Astrocyte (in vitro differentiated cells and primary cell): ENCODE data around the gene ASXL1. TPM values are rescaled to one million over a fixed set of nuclear protein-coding genes. Genes with fewer than 3 reads are reported as not detected.
A peak's percentile ranks its signal among the peaks of the same experiment; 100 is the strongest.

Experiments used
- DNase-seq: peaks from one replicate; pipeline ENCODE4 v3.0.0-alpha.2; 2010; ENCODE audit warnings: low read depth
- FAIRE-seq: peaks from 2 replicates; lab custom pipeline; 2011; peaks lifted over from hg19 to GRCh38; lab: Jason Lieb, UNC
- H2AFZ ChIP-seq: 2 replicates; pipeline ENCODE4 v1.6.0; 2012; ENCODE audit warnings: low read depth, low read length, inconsistent platforms
- H3K27ac ChIP-seq: 2 replicates; pipeline ENCODE4 v1.5.1; 2011; ENCODE audit warnings: low read depth, low read length, inconsistent platforms
- H3K27me3 ChIP-seq: 2 replicates; pipeline ENCODE4 v1.6.0; 2011; ENCODE audit warnings: low read length, inconsistent platforms; ENCODE audit not compliant: insufficient read depth
- H3K36me3 ChIP-seq: 2 replicates; pipeline ENCODE4 v1.5.1; 2011; ENCODE audit warnings: low read length, inconsistent platforms; ENCODE audit not compliant: insufficient read depth
- H3K4me1 ChIP-seq: 2 replicates; pipeline ENCODE4 v1.5.1; 2011; ENCODE audit warnings: low read length, inconsistent platforms; ENCODE audit not compliant: insufficient read depth
- H3K4me2 ChIP-seq: 2 replicates; pipeline ENCODE4 v1.6.0; 2012; ENCODE audit warnings: low read length, inconsistent platforms
- H3K4me3 ChIP-seq: 2 replicates; pipeline ENCODE4 v1.5.1; 2011; ENCODE audit warnings: low read depth, mild to moderate bottlenecking, low read length, inconsistent platforms; ENCODE audit not compliant: insufficient read depth
- H3K79me2 ChIP-seq: 2 replicates; pipeline ENCODE4 v1.6.0; 2012; ENCODE audit warnings: mild to moderate bottlenecking, low read length, inconsistent platforms; ENCODE audit not compliant: insufficient read depth
- H3K9ac ChIP-seq: 2 replicates; pipeline ENCODE4 v1.6.0; 2012; ENCODE audit warnings: mild to moderate bottlenecking, low read length, inconsistent platforms
- H3K9me3 ChIP-seq: 2 replicates; pipeline ENCODE4 v1.5.1; 2012; ENCODE audit warnings: low read depth, mild to moderate bottlenecking, low read length, inconsistent platforms; ENCODE audit not compliant: insufficient read depth
- H4K20me1 ChIP-seq: 2 replicates; pipeline ENCODE4 v1.6.0; 2012; ENCODE audit warnings: low read length, inconsistent platforms; ENCODE audit not compliant: insufficient read depth
- H3K27ac Mint-ChIP-seq: one replicate; pipeline ENCODE4 v1.8.0; 2021; ENCODE audit warnings: mild to moderate bottlenecking, mixed read lengths; ENCODE audit not compliant: unreplicated experiment
- H3K27me3 Mint-ChIP-seq: one replicate; pipeline ENCODE4 v1.8.0; 2021; ENCODE audit warnings: low read depth, mixed read lengths; ENCODE audit not compliant: unreplicated experiment
- H3K36me3 Mint-ChIP-seq: one replicate; pipeline ENCODE4 v1.8.0; 2021; ENCODE audit warnings: low read depth, mixed read lengths; ENCODE audit not compliant: unreplicated experiment
- H3K4me1 Mint-ChIP-seq: one replicate; pipeline ENCODE4 v1.8.0; 2021; ENCODE audit warnings: low read depth, mixed read lengths; ENCODE audit not compliant: unreplicated experiment
- H3K4me3 Mint-ChIP-seq: one replicate; pipeline ENCODE4 v1.8.0; 2021; ENCODE audit warnings: mild to moderate bottlenecking, moderate library complexity, mixed read lengths; ENCODE audit not compliant: unreplicated experiment
- H3K9me3 Mint-ChIP-seq: one replicate; pipeline ENCODE4 v1.8.0; 2021; ENCODE audit warnings: mild to moderate bottlenecking, mixed read lengths; ENCODE audit not compliant: unreplicated experiment
- EZH2 ChIP-seq: IDR thresholded peaks from 2 replicates; pipeline ENCODE4 v1.6.1; 2012; ENCODE audit warnings: mild to moderate bottlenecking, low read length, inconsistent platforms; ENCODE audit not compliant: insufficient read depth
- total RNA-seq: library from RNA; stranded (reverse); gene quantifications from 2 replicates; pipeline ENCODE4 v1.2.1, GENCODE V29; 2021
- TF ChIP-seq, protein P1 (sequence below): IDR thresholded peaks from 2 replicates; pipeline ENCODE4 v1.5.1; 2011; ENCODE audit warnings: low read depth, mild to moderate bottlenecking, inconsistent platforms, low read length, moderate library complexity; ENCODE audit not compliant: insufficient read depth

ASXL1 gene
- total RNA-seq, 1 donor from 2014 or later = 62.4 TPM

DNA sequence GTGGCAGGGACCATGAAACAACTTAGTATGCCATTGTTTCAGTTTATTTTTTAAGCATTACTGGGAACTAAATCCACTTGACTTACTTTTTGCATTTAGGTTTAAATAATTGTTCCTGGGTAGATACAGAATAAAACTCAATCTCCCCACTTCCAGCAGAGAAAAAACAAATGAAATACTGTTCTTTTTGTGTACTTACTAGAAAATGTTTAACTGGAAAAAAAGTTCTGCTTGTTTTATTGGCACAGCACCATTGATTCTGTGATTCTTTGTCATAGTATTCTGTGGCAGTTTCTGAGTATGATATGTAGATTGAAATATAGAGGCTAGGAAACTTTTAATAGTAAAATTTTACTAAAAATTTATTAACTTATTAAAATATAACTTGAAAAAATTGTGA, 10.2 kb downstream of the ASXL1 start:
- no peak overlapping the region for H3K4me3 Mint-ChIP-seq
- TF ChIP-seq EZH2 = no peak
- TF ChIP-seq, protein P1, sequence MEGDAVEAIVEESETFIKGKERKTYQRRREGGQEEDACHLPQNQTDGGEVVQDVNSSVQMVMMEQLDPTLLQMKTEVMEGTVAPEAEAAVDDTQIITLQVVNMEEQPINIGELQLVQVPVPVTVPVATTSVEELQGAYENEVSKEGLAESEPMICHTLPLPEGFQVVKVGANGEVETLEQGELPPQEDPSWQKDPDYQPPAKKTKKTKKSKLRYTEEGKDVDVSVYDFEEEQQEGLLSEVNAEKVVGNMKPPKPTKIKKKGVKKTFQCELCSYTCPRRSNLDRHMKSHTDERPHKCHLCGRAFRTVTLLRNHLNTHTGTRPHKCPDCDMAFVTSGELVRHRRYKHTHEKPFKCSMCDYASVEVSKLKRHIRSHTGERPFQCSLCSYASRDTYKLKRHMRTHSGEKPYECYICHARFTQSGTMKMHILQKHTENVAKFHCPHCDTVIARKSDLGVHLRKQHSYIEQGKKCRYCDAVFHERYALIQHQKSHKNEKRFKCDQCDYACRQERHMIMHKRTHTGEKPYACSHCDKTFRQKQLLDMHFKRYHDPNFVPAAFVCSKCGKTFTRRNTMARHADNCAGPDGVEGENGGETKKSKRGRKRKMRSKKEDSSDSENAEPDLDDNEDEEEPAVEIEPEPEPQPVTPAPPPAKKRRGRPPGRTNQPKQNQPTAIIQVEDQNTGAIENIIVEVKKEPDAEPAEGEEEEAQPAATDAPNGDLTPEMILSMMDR = no peak
- FAIRE-seq = no peak
- H3K79me2 ChIP-seq = peaks cover 99% of the 10 kb centered on the region
- no peaks in the 10 kb centered on the region for H3K9me3 ChIP-seq
- H3K36me3 Mint-ChIP-seq = no peaks in the 10 kb centered on the region
- no peak overlapping the region for H3K4me2 ChIP-seq
- no peak overlapping the region for H3K27ac Mint-ChIP-seq
- no peak for DNase-seq
- peaks cover 24% of the 10 kb centered on the region for H3K4me1 Mint-ChIP-seq
- peaks cover 9% of the 10 kb centered on the region for H3K4me1 ChIP-seq
- H3K27me3 ChIP-seq = no peaks in the 10 kb centered on the region
- H3K27me3 Mint-ChIP-seq = no peaks in the 10 kb centered on the region
- peaks cover 82% of the 10 kb centered on the region for H4K20me1 ChIP-seq
- H3K9ac ChIP-seq = no peak overlapping the region
- no peak overlapping the region for H3K27ac ChIP-seq
- H3K36me3 ChIP-seq = peaks cover 24% of the 10 kb centered on the region
- no peak overlapping the region for H2AFZ ChIP-seq
- no peak overlapping the region for H3K4me3 ChIP-seq
- H3K9me3 Mint-ChIP-seq = no peaks in the 10 kb centered on the region

DNA sequence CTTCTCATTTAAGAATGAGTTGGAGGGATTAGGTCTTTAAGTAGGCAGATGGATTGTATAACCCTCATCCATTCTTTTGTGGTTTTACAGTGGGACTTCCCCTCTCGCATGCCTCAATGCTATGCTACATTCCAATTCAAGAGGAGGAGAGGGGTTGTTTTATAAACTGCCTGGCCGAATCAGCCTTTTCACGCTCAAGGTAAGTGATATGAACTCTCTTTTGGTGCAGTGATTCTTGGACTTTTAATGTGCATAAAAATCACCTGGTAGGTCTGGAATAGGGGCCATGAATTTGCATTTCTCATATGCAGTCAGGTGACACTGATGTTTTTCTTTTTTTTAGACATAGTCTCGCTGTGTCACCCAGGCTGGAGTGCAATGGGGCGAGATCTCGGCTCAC, 10.8 kb downstream of the ASXL1 start:
- Histone ChIP-seq H3K36me3 (peaks cover 24% of the 10 kb centered on the region), H4K20me1 (peaks cover 79% of the 10 kb centered on the region), H3K27ac (no peak overlapping the region), H3K4me3 (no peak overlapping the region), H3K79me2 (peaks cover 99% of the 10 kb centered on the region), H3K4me1 (peaks cover 9% of the 10 kb centered on the region), H3K4me2 (peak overlapping the region; percentile 2), H2AFZ (no peak overlapping the region), H3K9ac (peak overlapping the region; percentile 12), H3K9me3 (no peaks in the 10 kb centered on the region), H3K27me3 (no peaks in the 10 kb centered on the region)
- H3K27me3 Mint-ChIP-seq = no peaks in the 10 kb centered on the region
- no peaks in the 10 kb centered on the region for H3K36me3 Mint-ChIP-seq
- H3K4me3 Mint-ChIP-seq = no peak overlapping the region
- DNase-seq = peak; percentile 75
- H3K9me3 Mint-ChIP-seq = no peaks in the 10 kb centered on the region
- H3K27ac Mint-ChIP-seq = no peak overlapping the region
- H3K4me1 Mint-ChIP-seq = peaks cover 22% of the 10 kb centered on the region
- FAIRE-seq = no peak
- TF ChIP-seq, protein P1 = no peak
- no peak for TF ChIP-seq EZH2

DNA sequence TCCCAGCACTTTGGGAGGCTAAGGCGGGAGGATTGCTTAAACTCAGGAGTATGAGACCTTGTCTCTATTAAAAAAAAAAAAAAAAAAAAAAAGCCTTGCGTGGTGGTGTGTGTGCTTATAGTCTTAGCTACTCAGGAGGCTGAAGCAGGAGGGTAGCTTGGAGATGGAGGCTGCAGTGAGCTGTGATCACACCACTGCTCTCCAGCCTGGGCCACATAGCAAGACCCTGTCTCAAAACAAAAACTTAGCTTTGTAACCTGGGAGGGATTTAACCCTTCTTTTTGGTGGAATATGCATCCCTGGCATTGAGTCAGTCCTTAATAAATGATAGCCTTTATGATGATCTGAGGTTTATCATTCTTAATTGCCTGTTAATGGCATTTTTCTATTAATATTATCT, 12.8 kb downstream of the ASXL1 start:
- TF ChIP-seq, protein P1 = no peak
- TF ChIP-seq EZH2 = no peak
- DNase-seq (no peak), FAIRE-seq (no peak)
- no peak overlapping the region for H3K9ac ChIP-seq
- H3K36me3 ChIP-seq = peaks cover 24% of the 10 kb centered on the region
- peaks cover 63% of the 10 kb centered on the region for H4K20me1 ChIP-seq
- H3K4me3 Mint-ChIP-seq = no peak overlapping the region
- no peaks in the 10 kb centered on the region for H3K36me3 Mint-ChIP-seq
- H3K9me3 Mint-ChIP-seq = no peaks in the 10 kb centered on the region
- H3K4me2 ChIP-seq = no peak overlapping the region
- no peaks in the 10 kb centered on the region for H3K9me3 ChIP-seq
- H3K4me1 ChIP-seq = peaks cover 9% of the 10 kb centered on the region
- no peak overlapping the region for H2AFZ ChIP-seq
- H3K27ac Mint-ChIP-seq = peak overlapping the region; percentile 12
- H3K27me3 Mint-ChIP-seq = no peaks in the 10 kb centered on the region
- H3K27me3 ChIP-seq = no peaks in the 10 kb centered on the region
- H3K27ac ChIP-seq = no peak overlapping the region
- peaks cover 97% of the 10 kb centered on the region for H3K79me2 ChIP-seq
- H3K4me1 Mint-ChIP-seq = peaks cover 22% of the 10 kb centered on the region
- H3K4me3 ChIP-seq = no peak overlapping the region
